ENCODE data around the gene ELP4. TPM values are rescaled to one million over a fixed set of nuclear protein-coding genes. Genes with fewer than 3 reads are reported as not detected.

Gene ELP4
- total RNA-seq, 1 donor from 2014 or later: 16.6 TPM

- ATAC-seq: no peak
- no peak for TF ChIP-seq CTCF (IDR thresholded peaks at IDR 0.05)
- intact Hi-C loops (cut with DNase I): no loop called here
These were observed 9.9 kb upstream of the ELP4 start for GRCh38 chr11:31499576-31500178.

DNA sequence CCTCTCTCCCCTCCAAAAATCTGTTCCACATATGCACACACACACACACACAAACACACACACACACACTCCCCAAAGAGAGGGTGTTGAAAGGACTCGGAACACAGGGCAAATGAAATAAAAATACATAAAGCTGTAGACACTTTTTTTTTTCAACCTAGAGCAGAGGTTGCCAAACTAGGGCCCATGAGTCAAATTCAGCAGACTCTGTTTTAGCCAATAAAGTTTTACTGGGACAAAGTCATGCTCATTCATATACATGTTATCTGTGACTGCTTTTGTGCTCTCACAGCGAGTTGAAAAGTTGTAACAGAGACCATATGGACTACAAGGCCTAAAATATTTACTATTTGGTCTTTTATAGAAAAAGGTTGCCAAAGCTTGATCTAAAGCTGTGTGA, 9.0 kb upstream of the ELP4 start:
- Histone ChIP-seq H3K4me1 (no peaks in the 10 kb centered on the region), H3K36me3 (no peaks in the 10 kb centered on the region), H3K27ac (no peak overlapping the region), H3K4me3 (no peak overlapping the region), H3K9me3 (no peaks in the 10 kb centered on the region), H3K27me3 (no peaks in the 10 kb centered on the region)
- no peak for ATAC-seq
- no peak for TF ChIP-seq CTCF (IDR thresholded peaks at IDR 0.05)
- intact Hi-C loops (cut with DNase I): no loop called here
- DNase-seq: no peak

More at GRCh38 chr11:31499576-31500178, 9.9 kb upstream of the ELP4 start:
- H3K27ac ChIP-seq: no peak overlapping the region
- DNase-seq: no peak
- H3K36me3 ChIP-seq: no peaks in the 10 kb centered on the region
- H3K4me1 ChIP-seq: no peaks in the 10 kb centered on the region
- H3K9me3 ChIP-seq: no peaks in the 10 kb centered on the region
- no peaks in the 10 kb centered on the region for H3K27me3 ChIP-seq
- no peak overlapping the region for H3K4me3 ChIP-seq

DNA sequence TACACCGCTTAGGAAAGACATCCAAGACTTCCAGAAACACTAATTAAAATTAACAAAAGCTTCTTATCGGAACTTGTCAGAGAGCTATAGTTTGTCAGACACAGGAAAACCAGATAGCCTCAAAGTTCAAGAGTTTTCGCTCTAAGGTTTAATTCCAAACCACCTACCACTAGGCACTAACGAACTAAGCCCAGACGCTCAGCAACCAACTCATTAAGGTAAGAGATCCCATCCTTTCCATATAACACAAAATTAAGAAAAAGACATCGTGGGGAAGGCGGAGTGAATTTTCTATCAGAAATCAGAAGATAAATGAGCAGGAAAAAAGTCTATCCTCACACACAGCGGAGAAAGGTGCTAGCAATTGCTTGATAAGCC, 527 bp upstream of the ELP4 start:
- peak overlapping the region; percentile 83 for H3K4me3 ChIP-seq

DNA sequence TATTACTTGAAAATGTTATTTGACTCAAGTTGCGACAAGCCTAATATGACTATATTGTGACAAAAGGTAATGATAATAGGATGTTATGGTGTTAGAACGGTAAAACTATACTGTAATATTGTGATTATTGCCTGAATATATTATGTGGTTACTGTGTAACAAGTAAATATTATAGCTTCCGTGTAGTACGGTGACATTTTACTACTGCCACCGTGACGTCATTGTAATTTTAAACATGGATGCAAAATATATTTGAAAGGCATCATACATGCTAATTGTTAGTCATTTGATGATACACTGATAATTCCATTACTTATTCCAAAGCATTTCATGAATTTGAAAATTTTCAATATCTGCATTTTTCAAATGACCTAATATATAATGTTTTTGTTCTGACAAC, 2.5 kb downstream of the ELP4 start:
- no peak overlapping the region for H3K4me3 ChIP-seq
- DNase-seq (no peak), ATAC-seq (no peak)
- intact Hi-C loops (cut with DNase I): no loop called here
- no peak overlapping the region for H3K27ac ChIP-seq
- no peaks in the 10 kb centered on the region for H3K9me3 ChIP-seq
- no peaks in the 10 kb centered on the region for H3K27me3 ChIP-seq
- TF ChIP-seq CTCF (IDR thresholded peaks at IDR 0.05): no peak
- no peaks in the 10 kb centered on the region for H3K36me3 ChIP-seq
- peaks cover 17% of the 10 kb centered on the region for H3K4me1 ChIP-seq

More for the DNA sequence above, 527 bp upstream of the ELP4 start:
- no peak for TF ChIP-seq CTCF (IDR thresholded peaks at IDR 0.05)
- no peaks in the 10 kb centered on the region for H3K27me3 ChIP-seq
- H3K9me3 ChIP-seq: no peaks in the 10 kb centered on the region
- intact Hi-C loops (cut with DNase I): no loop called here
- no peaks in the 10 kb centered on the region for H3K36me3 ChIP-seq
- ATAC-seq (no peak), DNase-seq (no peak)
- peaks cover 17% of the 10 kb centered on the region for H3K4me1 ChIP-seq
- peak overlapping the region; percentile 89 for H3K27ac ChIP-seq

DNA sequence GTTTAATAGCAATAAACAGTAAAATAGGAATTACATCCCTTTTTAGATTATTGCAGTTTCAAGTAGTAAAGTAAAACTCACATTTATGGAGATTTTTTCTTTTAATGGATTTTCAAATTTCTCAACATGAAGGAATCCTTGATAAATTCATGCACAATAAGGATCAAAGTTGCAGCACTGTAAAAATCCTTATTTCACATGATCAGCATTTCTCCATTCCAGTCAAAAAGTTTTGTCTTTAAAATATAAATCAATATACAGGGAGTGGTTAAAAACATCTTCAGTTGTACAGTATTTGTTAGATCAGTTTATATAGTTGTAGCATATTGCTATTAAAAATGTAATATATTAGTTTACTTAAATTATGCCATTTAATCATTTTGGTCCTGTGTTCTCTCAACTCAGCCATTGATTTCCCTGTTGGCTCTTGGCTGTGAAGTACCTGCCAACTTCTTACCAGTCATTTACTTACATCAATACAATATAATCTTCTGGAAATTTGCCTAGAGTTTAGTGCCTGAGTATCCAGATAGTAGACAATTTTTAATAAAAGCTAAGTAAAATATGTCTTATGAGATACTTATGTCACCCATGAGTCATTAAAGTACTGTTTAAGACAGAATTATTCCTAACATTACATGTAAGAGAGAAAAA, 12.1 kb downstream of the ELP4 start:
- Histone ChIP-seq H3K4me3 (no peak overlapping the region), H3K9me3 (no peaks in the 10 kb centered on the region), H3K36me3 (no peaks in the 10 kb centered on the region), H3K4me1 (no peaks in the 10 kb centered on the region), H3K27me3 (no peaks in the 10 kb centered on the region), H3K27ac (no peak overlapping the region)
- TF ChIP-seq CTCF (IDR thresholded peaks at IDR 0.05): no peak
- intact Hi-C loops (cut with DNase I): no loop called here
- ATAC-seq (no peak), DNase-seq (no peak)
